HepG2 (cell line): ENCODE measurements around the gene NFS1. TPM values are rescaled to one million over a fixed set of nuclear protein-coding genes. Genes with fewer than 3 reads are reported as not detected.

Source experiments
- ARID3A ChIP-seq: IDR thresholded peaks from 2 replicates; pipeline ENCODE4 v1.6.1; 2012; ENCODE audit warnings: low read depth, low read length, improper control_type of control experiment
- ASH2L ChIP-seq: fragments of 300-600, 200-600 bp; sonication (generic); IDR thresholded peaks from 2 replicates; pipeline ENCODE4 v1.7.0; 2017; ENCODE audit warnings: low read depth, mild to moderate bottlenecking, moderate library complexity, mixed read lengths, low read length; ENCODE audit not compliant: insufficient read length
- CSRNP1 ChIP-seq: sonication (generic); formaldehyde crosslinking; IDR thresholded peaks from 2 replicates; pipeline ENCODE4 v1.8.1; 2023; ENCODE audit warnings: mild to moderate bottlenecking, missing genetic modification reagents
- E2F1 ChIP-seq: sonication (generic); formaldehyde crosslinking; IDR thresholded peaks from 2 replicates; pipeline ENCODE4 v1.5.0; 2020; ENCODE audit warnings: missing genetic modification reagents
- FOXA1 ChIP-seq, 2 experiments: fragments of 450-650 bp in 1 of 2; sonication (generic) in 1 of 2; formaldehyde crosslinking in 1 of 2; IDR thresholded peaks; 2 replicates each; pipeline versions ENCODE4 v1.4.0 to v1.6.1; 2016 to 2020; ENCODE audit warnings: missing genetic modification reagents in 1 of 2
- HMG20B ChIP-seq: conservative IDR thresholded peaks from 2 replicates; pipeline ENCODE4 v1.6.1; 2016; ENCODE audit warnings: missing genetic modification reagents, missing compliant biosample characterization
- HOXA3 ChIP-seq: sonication (generic); formaldehyde crosslinking; IDR thresholded peaks from 2 replicates; pipeline ENCODE4 v1.5.0; 2020; ENCODE audit warnings: missing genetic modification reagents
- JUND ChIP-seq: sonication (generic); formaldehyde crosslinking; IDR thresholded peaks from 2 replicates; pipeline ENCODE4 v1.8.0; 2022; ENCODE audit warnings: mild to moderate bottlenecking, missing genetic modification reagents
- MXD1 ChIP-seq: sonication (generic); formaldehyde crosslinking; IDR thresholded peaks from 2 replicates; pipeline ENCODE4 v1.4.0; 2020; ENCODE audit warnings: mild to moderate bottlenecking, missing genetic modification reagents
- PRMT3 ChIP-seq: sonication (generic); formaldehyde crosslinking; IDR thresholded peaks from 2 replicates; pipeline ENCODE4 v1.8.1; 2022; ENCODE audit warnings: low read depth, mild to moderate bottlenecking, moderate library complexity, missing genetic modification reagents, borderline replicate concordance
- REL ChIP-seq: sonication (generic); formaldehyde crosslinking; conservative IDR thresholded peaks from 2 replicates; pipeline ENCODE4 v1.8.0; 2022; ENCODE audit warnings: mild to moderate bottlenecking, missing genetic modification reagents, moderate library complexity
- SP1 ChIP-seq, 2 experiments: fragments of 450-650 bp in 1 of 2; sonication (generic) in 1 of 2; formaldehyde crosslinking in 1 of 2; IDR thresholded peaks; 2 replicates each; pipeline versions ENCODE4 v1.4.0 to v1.6.1; 2016 to 2020; ENCODE audit warnings: missing genetic modification reagents in 1 of 2
- SRSF1 ChIP-seq: fragments of 200-400 bp; formaldehyde crosslinking; optimal IDR thresholded peaks from 2 replicates; pipeline ENCODE3; 2017; ENCODE audit warnings: mild to moderate bottlenecking, low read depth, low read length, moderate library complexity
- ZNF180 ChIP-seq: sonication (generic); formaldehyde crosslinking; IDR thresholded peaks from 2 replicates; pipeline ENCODE4 v1.4.0; 2020; ENCODE audit warnings: low read depth, missing genetic modification reagents, borderline replicate concordance
- ZNF337 ChIP-seq: sonication (generic); formaldehyde crosslinking; IDR thresholded peaks from 2 replicates; pipeline ENCODE4 v1.5.1; 2020; ENCODE audit warnings: missing genetic modification reagents, low read depth, mild to moderate bottlenecking, borderline replicate concordance
- ZNF362 ChIP-seq: sonication (generic); formaldehyde crosslinking; IDR thresholded peaks from 2 replicates; pipeline ENCODE4 v1.4.0; 2020; ENCODE audit warnings: missing genetic modification reagents, mild to moderate bottlenecking, borderline replicate concordance
- ZNF503 ChIP-seq: sonication (generic); formaldehyde crosslinking; IDR thresholded peaks from 2 replicates; pipeline ENCODE4 v1.4.0; 2020; ENCODE audit warnings: missing genetic modification reagents
- ZNF792 ChIP-seq: IDR thresholded peaks from 2 replicates; pipeline ENCODE4 v1.6.1; 2016
- ZNF839 ChIP-seq: sonication (generic); formaldehyde crosslinking; IDR thresholded peaks from 2 replicates; pipeline ENCODE4 v1.4.0; 2020; ENCODE audit warnings: missing genetic modification reagents, mild to moderate bottlenecking, borderline replicate concordance
- ZSCAN29 ChIP-seq: sonication (generic); formaldehyde crosslinking; conservative IDR thresholded peaks from 2 replicates; pipeline ENCODE4 v1.4.0; 2020; ENCODE audit warnings: mild to moderate bottlenecking, missing genetic modification reagents
- polyA plus RNA-seq, 8 experiments: library from polyadenylated mRNA; depleted of rRNA in 3 of 8; stranded (reverse) in 7 of 8; unstranded in 1 of 8; fragments of >200 nt; fragmentation: Illumina TruSeq in 4 of 8; extraction: Trizol in 4 of 8; gene quantifications; 2 replicates each; pipeline versions ENCODE4 v1.2.1 to v1.2.3, GENCODE V29; 2011 to 2016; ENCODE audit warnings: low read depth in 4 of 8, missing spikeins in 1 of 8, mixed read lengths in 1 of 8; ENCODE audit not compliant: insufficient read depth in 1 of 8
- total RNA-seq, 5 experiments: library from RNA; depleted of rRNA; stranded (reverse); fragments of >200 nt; fragmentation: Illumina TruSeq; extraction: Trizol; gene quantifications; 2 replicates each; pipeline ENCODE4 v1.2.3, GENCODE V29; 2016; ENCODE audit warnings: low read depth in 1 of 5

NFS1 gene
- total and polyA plus RNA-seq, 2 of the 13 experiments (the other 11 are each of a cell fraction or from before 2014, with no cell fraction given): 65.9 to 88.1 TPM

GRCh38 chr20:35702051-35702823 is 3.1 kb upstream of the NFS1 start (continued):
- TF ChIP-seq FOXA1 (IDR thresholded peaks at IDR 0.05): no peak
- no peak for TF ChIP-seq FOXA1 (CRISPR knock-in tag; IDR thresholded peaks at IDR 0.05)
- TF ChIP-seq ZNF337 (CRISPR knock-in tag): no peak
- no peak for TF ChIP-seq ZNF792 (CRISPR knock-in tag)
- no peak for TF ChIP-seq ZNF362 (CRISPR knock-in tag)
- no peak for TF ChIP-seq SRSF1
- TF ChIP-seq REL (CRISPR knock-in tag): no peak
- no peak for TF ChIP-seq MXD1 (CRISPR knock-in tag)
- no peak for TF ChIP-seq JUND (CRISPR knock-in tag)
- TF ChIP-seq HMG20B: no peak
- TF ChIP-seq CSRNP1: 0 out of 2 replicates have a peak, but pooled peaks have one; percentile 37
- TF ChIP-seq ARID3A: no peak
- 0 out of 2 replicates have a peak, but pooled peaks have one; percentile 24 for TF ChIP-seq E2F1
- TF ChIP-seq ASH2L: peak; percentile 17
- TF ChIP-seq HOXA3: no peak
- TF ChIP-seq SP1 (IDR thresholded peaks at IDR 0.05): no peak
- no peak for TF ChIP-seq SP1 (CRISPR knock-in tag; IDR thresholded peaks at IDR 0.05)
- TF ChIP-seq ZNF180: peak; percentile 69; the same call in 1 of the 2 replicates
- TF ChIP-seq ZSCAN29 (CRISPR knock-in tag): no peak
- TF ChIP-seq PRMT3: 0 out of 2 replicates have a peak, but pooled peaks have one; percentile 82
- 0 out of 2 replicates have a peak, but pooled peaks have one; percentile 25 for TF ChIP-seq ZNF503
- no peak for TF ChIP-seq ZNF839 (CRISPR knock-in tag)
